ENCODE measurements around the gene CLSTN1. TPM values are rescaled to one million over a fixed set of nuclear protein-coding genes. Genes with fewer than 3 reads are reported as not detected.

The CLSTN1 gene
- total RNA-seq, 1 donor from 2014 or later = 179 TPM

- Mint-ChIP-seq H3K4me3 (ENCODE audit: unreplicated experiment) (no peak overlapping the region), H3K4me1 (ENCODE audit: unreplicated experiment) (peaks cover 22% of the 10 kb centered on the region), H3K27me3 (ENCODE audit: unreplicated experiment) (no peaks in the 10 kb centered on the region), H3K27ac (ENCODE audit: unreplicated experiment) (no peak overlapping the region), H3K36me3 (ENCODE audit: unreplicated experiment) (no peaks in the 10 kb centered on the region), H3K9me3 (ENCODE audit: unreplicated experiment) (no peaks in the 10 kb centered on the region)
- no peak for TF ChIP-seq CTCF (IDR thresholded peaks at IDR 0.05)
- no peak for DNase-seq (ENCODE audit: extremely low spot score, unreplicated experiment)
Measured at GRCh38 chr1:9841460-9841859, 17.7 kb upstream of the CLSTN1 start.

GRCh38 chr1:9840176-9840575 lies 16.4 kb upstream of the CLSTN1 start:
- no peaks in the 10 kb centered on the region for H3K27me3 Mint-ChIP-seq (ENCODE audit: unreplicated experiment)
- no peaks in the 10 kb centered on the region for H3K36me3 Mint-ChIP-seq (ENCODE audit: unreplicated experiment)
- no peak overlapping the region for H3K27ac Mint-ChIP-seq (ENCODE audit: unreplicated experiment)

GRCh38 chr1:9838946-9839345 lies 15.2 kb upstream of the CLSTN1 start:
- no peaks in the 10 kb centered on the region for H3K27me3 Mint-ChIP-seq (ENCODE audit: unreplicated experiment)
- no peaks in the 10 kb centered on the region for H3K36me3 Mint-ChIP-seq (ENCODE audit: unreplicated experiment)
- no peak overlapping the region for H3K4me3 Mint-ChIP-seq (ENCODE audit: unreplicated experiment)
- no peaks in the 10 kb centered on the region for H3K9me3 Mint-ChIP-seq (ENCODE audit: unreplicated experiment)
- no peak for TF ChIP-seq CTCF (IDR thresholded peaks at IDR 0.05)
- DNase-seq (ENCODE audit: extremely low spot score, unreplicated experiment) = no peak
- H3K27ac Mint-ChIP-seq (ENCODE audit: unreplicated experiment) = no peak overlapping the region
- peaks cover 24% of the 10 kb centered on the region for H3K4me1 Mint-ChIP-seq (ENCODE audit: unreplicated experiment)

More at GRCh38 chr1:9840176-9840575, 16.4 kb upstream of the CLSTN1 start:
- DNase-seq (ENCODE audit: extremely low spot score, unreplicated experiment) = no peak
- H3K9me3 Mint-ChIP-seq (ENCODE audit: unreplicated experiment) = no peaks in the 10 kb centered on the region
- no peak for TF ChIP-seq CTCF (IDR thresholded peaks at IDR 0.05)
- H3K4me1 Mint-ChIP-seq (ENCODE audit: unreplicated experiment) = peaks cover 23% of the 10 kb centered on the region
- H3K4me3 Mint-ChIP-seq (ENCODE audit: unreplicated experiment) = no peak overlapping the region

- Mint-ChIP-seq H3K4me1 (ENCODE audit: unreplicated experiment) (peaks cover 14% of the 10 kb centered on the region), H3K4me3 (ENCODE audit: unreplicated experiment) (no peak overlapping the region), H3K9me3 (ENCODE audit: unreplicated experiment) (no peaks in the 10 kb centered on the region), H3K36me3 (ENCODE audit: unreplicated experiment) (no peaks in the 10 kb centered on the region), H3K27me3 (ENCODE audit: unreplicated experiment) (no peaks in the 10 kb centered on the region), H3K27ac (ENCODE audit: unreplicated experiment) (no peak overlapping the region)
- TF ChIP-seq CTCF (IDR thresholded peaks at IDR 0.05) = no peak
- no peak for DNase-seq (ENCODE audit: extremely low spot score, unreplicated experiment)
Measured at GRCh38 chr1:9836632-9836960, 12.8 kb upstream of the CLSTN1 start.

- TF ChIP-seq CTCF (IDR thresholded peaks at IDR 0.05) = no peak
- H3K4me1 Mint-ChIP-seq (ENCODE audit: unreplicated experiment) = peaks cover 14% of the 10 kb centered on the region
- no peak overlapping the region for H3K4me3 Mint-ChIP-seq (ENCODE audit: unreplicated experiment)
- DNase-seq (ENCODE audit: extremely low spot score, unreplicated experiment) = no peak
- no peaks in the 10 kb centered on the region for H3K27me3 Mint-ChIP-seq (ENCODE audit: unreplicated experiment)
- no peaks in the 10 kb centered on the region for H3K9me3 Mint-ChIP-seq (ENCODE audit: unreplicated experiment)
- no peaks in the 10 kb centered on the region for H3K36me3 Mint-ChIP-seq (ENCODE audit: unreplicated experiment)
- peak overlapping the region; percentile 31 for H3K27ac Mint-ChIP-seq (ENCODE audit: unreplicated experiment)
Measured at GRCh38 chr1:9835758-9836631, 12.2 kb upstream of the CLSTN1 start.

Data from osteocyte (in vitro differentiated cells).